ENCODE measurements around the gene SRSF12. TPM values are rescaled to one million over a fixed set of nuclear protein-coding genes. Genes with fewer than 3 reads are reported as not detected.
"Not testable (repeated sequence)": the region's sequence is repeated elsewhere in the genome, so short reads cannot be mapped to it uniquely, and the experiment has no call there.

The SRSF12 gene
- total RNA-seq, 1 donor from 2014 or later: 21.9 TPM

DNA sequence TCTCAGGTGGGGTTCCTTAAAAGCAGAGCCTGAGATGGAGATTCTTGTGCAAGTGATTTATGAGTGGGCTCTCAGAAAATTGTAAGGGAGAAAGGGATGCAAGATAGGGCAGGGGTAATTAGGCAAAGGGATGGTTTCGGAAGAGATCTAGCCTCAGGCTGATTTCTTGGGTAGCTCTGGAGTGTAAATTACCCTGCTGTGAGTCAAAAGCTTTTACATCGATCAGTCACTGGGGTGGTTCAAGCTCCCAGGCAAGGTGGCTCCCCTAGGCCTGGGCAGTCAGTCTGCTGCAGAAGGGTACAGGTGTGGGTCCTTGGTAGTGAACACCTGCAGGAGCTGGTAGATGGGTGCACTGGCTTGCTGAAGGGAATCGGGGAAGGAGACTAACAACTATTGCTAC is 16.9 kb upstream of the SRSF12 start:
- H3K9me3 Mint-ChIP-seq: no peaks in the 10 kb centered on the region
- no peak overlapping the region for H3K27ac Mint-ChIP-seq (ENCODE audit: unreplicated experiment)
- H3K4me1 Mint-ChIP-seq: no peaks in the 10 kb centered on the region
- TF ChIP-seq, protein P1, sequence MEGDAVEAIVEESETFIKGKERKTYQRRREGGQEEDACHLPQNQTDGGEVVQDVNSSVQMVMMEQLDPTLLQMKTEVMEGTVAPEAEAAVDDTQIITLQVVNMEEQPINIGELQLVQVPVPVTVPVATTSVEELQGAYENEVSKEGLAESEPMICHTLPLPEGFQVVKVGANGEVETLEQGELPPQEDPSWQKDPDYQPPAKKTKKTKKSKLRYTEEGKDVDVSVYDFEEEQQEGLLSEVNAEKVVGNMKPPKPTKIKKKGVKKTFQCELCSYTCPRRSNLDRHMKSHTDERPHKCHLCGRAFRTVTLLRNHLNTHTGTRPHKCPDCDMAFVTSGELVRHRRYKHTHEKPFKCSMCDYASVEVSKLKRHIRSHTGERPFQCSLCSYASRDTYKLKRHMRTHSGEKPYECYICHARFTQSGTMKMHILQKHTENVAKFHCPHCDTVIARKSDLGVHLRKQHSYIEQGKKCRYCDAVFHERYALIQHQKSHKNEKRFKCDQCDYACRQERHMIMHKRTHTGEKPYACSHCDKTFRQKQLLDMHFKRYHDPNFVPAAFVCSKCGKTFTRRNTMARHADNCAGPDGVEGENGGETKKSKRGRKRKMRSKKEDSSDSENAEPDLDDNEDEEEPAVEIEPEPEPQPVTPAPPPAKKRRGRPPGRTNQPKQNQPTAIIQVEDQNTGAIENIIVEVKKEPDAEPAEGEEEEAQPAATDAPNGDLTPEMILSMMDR (conservative IDR thresholded peaks at IDR 0.05): no peak
- H3K4me3 Mint-ChIP-seq: no peak overlapping the region
- peaks cover 7% of the 10 kb centered on the region for H3K36me3 Mint-ChIP-seq (ENCODE audit: low read depth)
- DNase-seq (ENCODE audit: low read depth, low spot score): no peak
- no peaks in the 10 kb centered on the region for H3K27me3 Mint-ChIP-seq (ENCODE audit: low read depth)

GRCh38 chr6:89133981-89134380 is 16.1 kb upstream of the SRSF12 start:
- no peaks in the 10 kb centered on the region for H3K9me3 Mint-ChIP-seq
- H3K36me3 Mint-ChIP-seq (ENCODE audit: low read depth): peaks cover 8% of the 10 kb centered on the region
- no peak for DNase-seq (ENCODE audit: low read depth, low spot score)
- TF ChIP-seq, protein P1 (conservative IDR thresholded peaks at IDR 0.05): no peak
- no peak overlapping the region for H3K4me3 Mint-ChIP-seq
- H3K27me3 Mint-ChIP-seq (ENCODE audit: low read depth): no peaks in the 10 kb centered on the region
- no peaks in the 10 kb centered on the region for H3K4me1 Mint-ChIP-seq
- H3K27ac Mint-ChIP-seq (ENCODE audit: unreplicated experiment): no peak overlapping the region

GRCh38 chr6:89132057-89132456 is 14.2 kb upstream of the SRSF12 start:
- Mint-ChIP-seq H3K4me1 (no peaks in the 10 kb centered on the region), H3K36me3 (ENCODE audit: low read depth) (peaks cover 13% of the 10 kb centered on the region), H3K27me3 (ENCODE audit: low read depth) (no peaks in the 10 kb centered on the region), H3K9me3 (peaks cover 4% of the 10 kb centered on the region), H3K4me3 (no peak overlapping the region), H3K27ac (ENCODE audit: unreplicated experiment) (no peak overlapping the region)
- no peak for DNase-seq (ENCODE audit: low read depth, low spot score)
- TF ChIP-seq, protein P1 (conservative IDR thresholded peaks at IDR 0.05): no peak

- Mint-ChIP-seq H3K27me3 (ENCODE audit: low read depth) (no peaks in the 10 kb centered on the region), H3K27ac (ENCODE audit: unreplicated experiment) (no peak overlapping the region), H3K9me3 (peaks cover 4% of the 10 kb centered on the region), H3K36me3 (ENCODE audit: low read depth) (peaks cover 13% of the 10 kb centered on the region), H3K4me3 (no peak overlapping the region), H3K4me1 (no peaks in the 10 kb centered on the region)
- DNase-seq (ENCODE audit: low read depth, low spot score): no peak
- TF ChIP-seq, protein P1 (conservative IDR thresholded peaks at IDR 0.05): no peak
Measured at GRCh38 chr6:89131599-89131998, 13.7 kb upstream of the SRSF12 start.

DNA sequence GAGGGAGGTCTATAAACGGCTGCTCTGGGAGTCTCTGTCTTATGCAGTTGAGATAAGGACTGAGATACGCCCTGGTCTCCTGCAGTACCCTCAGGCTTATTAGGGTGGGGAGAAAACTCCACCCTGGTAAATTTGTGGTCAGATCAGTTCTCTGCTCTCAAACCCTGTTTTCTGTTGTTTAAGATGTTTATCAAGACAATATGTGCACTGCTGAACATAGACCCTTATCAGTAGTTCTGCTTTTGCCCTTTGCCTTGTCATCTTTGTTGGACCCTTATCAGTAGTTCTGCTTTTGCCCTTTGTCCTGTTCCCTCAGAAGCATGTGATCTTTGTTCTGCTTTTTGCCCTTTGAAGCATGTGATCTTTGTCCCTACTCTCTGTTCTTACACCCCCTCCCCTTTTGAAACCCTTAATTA is 10.4 kb upstream of the SRSF12 start:
- H3K4me3 Mint-ChIP-seq; H3K4me1 Mint-ChIP-seq; H3K27me3 Mint-ChIP-seq (ENCODE audit: low read depth); H3K9me3 Mint-ChIP-seq; DNase-seq (ENCODE audit: low read depth, low spot score); H3K27ac Mint-ChIP-seq (ENCODE audit: unreplicated experiment): not testable (repeated sequence)
- H3K36me3 Mint-ChIP-seq (ENCODE audit: low read depth): peaks cover 11% of the 10 kb centered on the region

- no peak overlapping the region for H3K27ac Mint-ChIP-seq (ENCODE audit: unreplicated experiment)
- no peak for DNase-seq (ENCODE audit: low read depth, low spot score)
- TF ChIP-seq, protein P1 (conservative IDR thresholded peaks at IDR 0.05): peak; percentile 69
- H3K36me3 Mint-ChIP-seq (ENCODE audit: low read depth): peaks cover 2% of the 10 kb centered on the region
- H3K9me3 Mint-ChIP-seq: no peaks in the 10 kb centered on the region
- no peaks in the 10 kb centered on the region for H3K27me3 Mint-ChIP-seq (ENCODE audit: low read depth)
- no peak overlapping the region for H3K4me3 Mint-ChIP-seq
- peaks cover 6% of the 10 kb centered on the region for H3K4me1 Mint-ChIP-seq
Measured at GRCh38 chr6:89122625-89123024, 4.8 kb upstream of the SRSF12 start.

Data from neural crest cell (in vitro differentiated cells).